NOMO-1 treated with DMSO at 0.1 percent for 48 hours (cell line): ENCODE measurements around the gene RSRP1.

Source experiments
- DNase-seq: peaks from one replicate; lab custom pipeline; 2025; ENCODE audit not compliant: unreplicated experiment; lab: John Stamatoyannopoulos, UW

The RSRP1 gene

DNA sequence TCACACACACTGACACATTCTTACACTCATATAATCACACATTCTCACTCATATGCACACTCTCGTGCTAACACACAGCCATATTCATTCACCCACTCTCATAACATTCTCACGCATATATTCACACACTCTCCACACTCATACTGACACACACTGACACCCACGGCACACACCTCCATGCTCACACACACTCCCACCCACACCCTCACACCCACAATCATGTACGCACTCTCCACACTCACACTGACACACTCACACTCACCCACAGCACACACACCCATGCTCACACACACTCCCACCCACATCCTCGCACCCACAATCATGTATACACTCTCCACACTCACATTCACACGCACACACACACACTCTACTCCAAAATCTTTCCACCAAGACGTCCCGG, 53.2 kb downstream of the RSRP1 start:
- no peak for DNase-seq

DNA sequence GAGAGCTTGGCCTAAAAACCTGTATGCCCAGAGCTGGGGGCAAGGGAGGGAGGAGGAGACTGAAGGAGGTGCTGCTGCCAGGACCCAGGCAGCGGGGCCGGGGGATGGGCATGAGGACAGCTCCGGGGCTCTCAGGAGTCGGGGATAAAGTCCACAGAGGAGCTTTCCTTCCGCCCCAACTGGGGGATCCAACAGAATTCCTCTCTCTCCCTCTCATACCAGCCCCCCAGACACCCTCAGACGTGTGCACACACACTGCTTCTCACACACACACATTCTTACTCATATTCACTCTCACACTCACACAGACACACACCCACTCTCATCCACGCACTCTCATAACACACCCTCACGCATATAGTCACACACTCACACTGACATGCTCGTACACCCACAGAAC, 54.0 kb downstream of the RSRP1 start:
- DNase-seq, result no peak
